Thyroid gland (tissue), 4 donors: Measurements from ENCODE around the gene OOSP1.

ENCODE experiments used
- POLR2A ChIP-seq, 2 donors: fragments of 450-650 bp; IDR thresholded peaks; one replicate each; pipeline ENCODE4 v1.6.1; 2017; ENCODE audit warnings: antibody characterized with exemption in 2 of 2, mild to moderate bottlenecking in 2 of 2, moderate library complexity in 1 of 2
- TF ChIP-seq, protein P1 (sequence below), 6 experiments: fragments of 200-600 bp in 3 of 6; fragments of 450-650 bp in 3 of 6; sonication (generic) in 3 of 6; IDR thresholded peaks; one replicate each; pipeline ENCODE4 v1.5.1; 2016 to 2019; ENCODE audit warnings: antibody characterized with exemption in 6 of 6, mild to moderate bottlenecking in 2 of 6, inconsistent platforms in 1 of 6, moderate library complexity in 1 of 6

DNA sequence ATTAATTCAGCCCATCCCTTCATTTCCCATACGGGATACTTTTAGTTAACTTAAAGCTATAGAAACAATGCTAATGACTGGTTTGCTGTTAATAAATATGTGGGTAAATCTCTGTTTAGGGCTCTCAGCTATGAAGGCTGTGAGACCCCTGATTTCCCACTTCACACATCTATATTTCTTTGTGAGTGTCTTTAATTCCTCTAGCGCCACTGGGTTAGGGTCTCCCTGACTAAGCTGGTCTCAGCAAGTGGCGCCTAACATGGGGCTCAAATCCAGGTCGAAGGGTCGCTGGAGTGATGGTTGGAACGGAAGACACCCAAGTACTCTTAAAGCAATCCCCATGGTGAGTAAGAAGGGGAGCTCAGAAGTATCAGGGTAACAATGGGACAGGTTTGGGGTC is 14.4 kb upstream of the OOSP1 start:
- TF ChIP-seq, protein P1, sequence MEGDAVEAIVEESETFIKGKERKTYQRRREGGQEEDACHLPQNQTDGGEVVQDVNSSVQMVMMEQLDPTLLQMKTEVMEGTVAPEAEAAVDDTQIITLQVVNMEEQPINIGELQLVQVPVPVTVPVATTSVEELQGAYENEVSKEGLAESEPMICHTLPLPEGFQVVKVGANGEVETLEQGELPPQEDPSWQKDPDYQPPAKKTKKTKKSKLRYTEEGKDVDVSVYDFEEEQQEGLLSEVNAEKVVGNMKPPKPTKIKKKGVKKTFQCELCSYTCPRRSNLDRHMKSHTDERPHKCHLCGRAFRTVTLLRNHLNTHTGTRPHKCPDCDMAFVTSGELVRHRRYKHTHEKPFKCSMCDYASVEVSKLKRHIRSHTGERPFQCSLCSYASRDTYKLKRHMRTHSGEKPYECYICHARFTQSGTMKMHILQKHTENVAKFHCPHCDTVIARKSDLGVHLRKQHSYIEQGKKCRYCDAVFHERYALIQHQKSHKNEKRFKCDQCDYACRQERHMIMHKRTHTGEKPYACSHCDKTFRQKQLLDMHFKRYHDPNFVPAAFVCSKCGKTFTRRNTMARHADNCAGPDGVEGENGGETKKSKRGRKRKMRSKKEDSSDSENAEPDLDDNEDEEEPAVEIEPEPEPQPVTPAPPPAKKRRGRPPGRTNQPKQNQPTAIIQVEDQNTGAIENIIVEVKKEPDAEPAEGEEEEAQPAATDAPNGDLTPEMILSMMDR (IDR thresholded peaks at IDR 0.05), result no peak
- TF ChIP-seq POLR2A (IDR thresholded peaks at IDR 0.05), result no peak
